ENCODE measurements around the gene PTPN23.

The PTPN23 gene

DNA sequence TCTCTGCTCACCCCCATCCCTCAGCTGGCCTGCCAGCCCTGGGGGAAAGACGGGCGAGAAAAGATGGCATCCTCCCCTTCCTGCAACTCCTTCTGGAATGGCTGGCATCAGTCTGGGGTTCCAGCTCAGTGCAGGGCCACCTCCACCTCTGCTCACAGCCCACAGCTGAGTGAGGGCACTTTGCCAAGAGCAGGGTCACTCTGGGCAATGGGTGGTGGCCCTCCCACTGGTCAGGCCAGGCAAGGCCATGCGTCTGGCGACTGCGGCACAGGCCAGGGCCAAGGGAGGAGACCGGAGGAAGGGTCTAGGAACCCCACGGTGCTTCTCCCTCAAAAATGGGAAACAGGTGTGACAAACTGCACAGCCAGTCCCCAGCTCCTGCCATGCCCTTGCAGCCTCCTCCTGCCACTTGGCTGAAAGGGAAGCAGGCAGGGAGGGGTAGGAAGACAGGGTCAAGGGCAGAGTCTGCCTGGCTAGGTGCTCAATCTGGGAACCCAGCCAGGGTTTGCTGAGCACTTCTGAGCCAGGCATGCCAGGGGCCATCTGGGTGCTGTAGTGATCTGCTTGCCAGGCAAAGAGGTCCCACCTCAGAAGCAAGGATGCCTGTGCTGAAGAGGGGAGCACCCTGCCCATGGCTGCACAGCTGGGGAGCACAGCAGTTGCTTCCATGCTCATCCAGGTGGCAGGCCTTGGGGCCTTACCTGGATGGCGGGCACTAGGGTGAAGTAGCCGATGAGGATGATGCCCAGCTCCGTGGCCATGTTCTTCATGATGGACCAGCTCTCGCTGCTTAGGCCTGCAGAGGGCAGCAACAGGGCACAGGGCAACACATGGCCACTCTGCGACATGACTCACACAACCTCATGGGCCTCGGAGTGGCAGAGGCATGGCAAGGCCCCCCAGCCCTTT lies 41.2 kb downstream of the PTPN23 start:
- peak; percentile 35 for DNase-seq

DNA sequence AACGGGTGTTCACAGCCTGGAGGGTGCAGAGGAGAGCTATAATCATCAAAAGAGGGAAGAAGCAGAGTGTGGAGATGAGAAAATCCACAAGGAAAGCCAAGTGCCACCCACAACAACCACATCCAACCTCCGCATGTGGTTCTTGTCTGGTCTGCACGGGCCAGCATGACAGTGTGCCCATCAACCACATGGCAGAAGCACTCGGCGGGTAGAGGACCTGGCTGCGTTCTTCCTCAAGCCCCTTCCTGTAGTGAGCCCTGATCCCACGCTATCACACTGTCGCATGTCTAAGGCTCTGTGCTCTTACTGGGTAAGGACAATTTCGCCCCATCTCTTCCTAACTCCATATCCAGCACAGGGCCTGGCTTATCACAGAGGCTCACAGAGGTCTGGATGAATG lies 41.9 kb downstream of the PTPN23 start:
- DNase-seq = no peak

DNA sequence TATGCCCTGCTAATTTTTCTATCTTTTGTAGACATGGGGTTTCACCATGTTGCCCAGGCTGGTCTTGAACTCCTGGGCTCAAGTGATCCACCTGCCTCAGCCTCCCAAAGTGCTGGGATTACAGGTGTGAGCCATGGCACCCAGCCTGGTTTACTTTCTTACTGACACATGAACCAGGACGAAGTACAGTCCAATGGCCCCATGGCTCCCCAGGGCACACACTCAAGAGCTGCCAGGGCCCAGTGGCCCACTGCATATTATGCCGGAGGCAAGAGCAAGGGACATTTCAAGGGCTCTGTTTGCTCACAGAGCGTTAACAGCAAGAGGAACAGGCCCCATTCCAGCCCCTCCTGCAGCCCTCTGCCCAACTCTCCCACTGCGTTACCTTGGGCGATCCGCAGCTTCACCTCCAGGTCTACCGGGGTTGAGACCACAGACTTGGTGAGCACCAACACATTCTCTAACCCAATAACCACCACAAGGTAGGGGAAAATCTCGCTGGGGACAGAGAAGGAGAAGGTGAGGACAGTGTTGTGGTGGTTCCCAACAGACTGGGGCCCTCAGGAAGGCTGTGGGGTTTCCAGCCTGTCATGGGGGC lies 42.8 kb downstream of the PTPN23 start:
- no peak for DNase-seq

DNA sequence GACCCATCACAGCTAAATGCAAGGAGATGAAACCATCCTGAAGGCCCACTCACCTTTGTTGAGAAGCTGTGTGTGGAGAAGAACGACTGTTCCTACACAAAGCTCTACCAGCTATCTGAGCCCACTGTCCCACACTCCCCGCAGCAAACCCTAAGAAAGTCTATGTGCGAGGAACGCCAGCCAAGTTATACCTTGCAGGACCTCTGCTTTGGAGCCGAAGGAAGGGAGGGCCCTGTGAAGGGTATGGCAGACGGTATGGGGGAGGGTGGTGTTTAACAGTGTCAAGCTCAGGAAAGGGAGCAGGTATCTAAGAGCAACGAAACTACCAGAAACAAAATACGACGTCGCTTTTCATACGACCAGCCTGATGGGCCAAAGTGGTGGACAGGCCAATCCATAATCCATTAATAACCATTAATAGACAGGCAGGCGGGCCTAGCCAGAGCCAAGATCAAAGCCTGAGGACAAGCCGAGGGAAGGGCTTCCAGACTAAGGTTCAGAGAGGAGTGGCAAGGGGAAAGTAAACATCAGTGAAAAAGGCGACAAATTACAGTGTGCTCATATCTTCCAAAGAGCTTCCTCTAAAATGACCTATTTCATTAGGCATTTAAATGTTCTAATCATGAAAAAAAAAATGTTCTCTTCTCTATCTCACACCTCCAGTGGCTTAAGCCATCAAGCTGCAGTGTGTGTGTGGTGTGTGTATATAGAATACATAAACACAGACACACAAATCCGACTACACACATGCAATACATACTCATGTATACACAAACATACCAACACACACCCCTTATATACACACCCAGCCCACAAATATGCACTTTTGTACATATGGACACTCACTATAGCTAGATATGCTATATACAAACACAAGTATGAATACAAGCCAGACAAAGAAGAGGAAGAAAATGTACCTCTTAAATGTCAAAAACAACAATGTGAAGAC lies 43.9 kb downstream of the PTPN23 start:
- no peak for DNase-seq

DNA sequence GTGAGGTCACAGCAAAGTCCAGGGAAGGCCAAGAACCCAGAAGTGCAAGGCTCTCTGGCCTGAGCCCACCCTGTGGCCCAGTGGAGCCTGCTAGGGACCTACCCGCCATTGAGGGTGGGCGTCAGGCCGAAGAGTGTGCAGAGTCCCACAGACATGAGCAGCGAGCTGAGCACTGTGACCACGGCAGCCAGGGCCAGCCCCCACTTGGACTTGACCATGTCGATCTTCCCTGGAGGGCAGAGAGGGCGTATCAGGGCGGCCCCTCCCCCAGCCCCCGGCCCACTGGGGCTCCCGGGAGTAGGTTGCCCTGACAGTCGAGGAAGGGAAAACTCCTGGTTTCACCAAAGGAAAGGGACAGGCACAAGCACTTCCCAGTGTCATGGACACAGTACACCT lies 44.6 kb downstream of the PTPN23 start:
- DNase-seq = no peak

DNA sequence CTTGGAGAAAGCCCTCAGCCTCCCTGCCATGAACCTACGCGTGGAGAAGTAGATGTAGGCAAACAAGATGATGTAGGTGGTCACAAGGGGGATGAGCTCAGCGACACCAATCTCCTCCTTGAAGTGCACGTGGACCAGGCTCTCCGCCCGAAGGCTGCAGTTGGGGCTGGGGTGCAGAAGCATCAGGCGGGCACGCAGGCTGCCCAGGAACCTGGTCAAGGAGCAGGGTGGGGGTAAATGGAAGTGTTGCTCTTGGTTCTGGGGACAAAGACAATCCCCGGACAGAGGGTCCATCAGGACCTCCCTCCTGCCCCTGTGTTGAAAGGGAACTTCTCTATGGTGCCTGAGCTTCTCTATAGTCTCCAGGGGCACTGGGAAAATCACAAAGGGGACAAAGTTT lies 45.1 kb downstream of the PTPN23 start:
- DNase-seq = no peak

DNA sequence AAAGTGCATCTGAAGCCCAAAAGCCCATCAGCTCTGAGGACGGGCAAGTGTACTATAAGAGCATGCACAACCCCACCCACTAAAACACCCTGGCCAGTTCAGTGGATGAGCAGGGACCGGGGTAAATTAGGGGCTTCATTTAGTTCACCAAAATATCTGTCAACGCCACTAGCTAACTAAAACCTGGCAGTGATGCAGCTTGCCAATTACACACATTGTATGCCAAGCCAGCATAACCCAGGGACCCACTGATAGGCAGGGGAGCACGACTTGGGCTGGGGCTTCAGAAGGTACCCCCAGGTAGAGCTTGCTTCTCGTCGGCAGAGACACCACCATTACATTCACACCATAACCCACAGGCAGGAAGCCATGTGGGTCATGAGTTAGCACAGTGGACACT lies 47.0 kb downstream of the PTPN23 start:
- DNase-seq = no peak

DNA sequence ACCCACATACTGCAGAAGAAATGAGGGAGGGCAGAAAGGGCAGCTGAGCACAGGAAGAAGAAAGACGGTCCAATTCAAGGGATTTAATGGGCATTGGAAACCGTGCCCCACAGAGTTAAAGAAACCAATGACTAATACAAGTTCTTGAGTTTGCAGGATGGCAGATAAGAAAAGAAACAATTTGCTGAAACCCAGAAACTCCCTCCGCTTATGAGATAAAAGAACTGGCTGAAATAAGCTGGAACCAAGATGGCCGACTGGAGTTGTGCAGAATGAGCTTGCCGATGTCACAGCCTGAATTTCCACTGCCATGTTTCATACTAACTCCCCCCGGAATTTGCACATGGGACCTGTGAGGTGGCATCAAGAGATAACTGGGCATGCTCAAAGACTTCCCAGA lies 47.8 kb downstream of the PTPN23 start:
- DNase-seq = no peak

DNA sequence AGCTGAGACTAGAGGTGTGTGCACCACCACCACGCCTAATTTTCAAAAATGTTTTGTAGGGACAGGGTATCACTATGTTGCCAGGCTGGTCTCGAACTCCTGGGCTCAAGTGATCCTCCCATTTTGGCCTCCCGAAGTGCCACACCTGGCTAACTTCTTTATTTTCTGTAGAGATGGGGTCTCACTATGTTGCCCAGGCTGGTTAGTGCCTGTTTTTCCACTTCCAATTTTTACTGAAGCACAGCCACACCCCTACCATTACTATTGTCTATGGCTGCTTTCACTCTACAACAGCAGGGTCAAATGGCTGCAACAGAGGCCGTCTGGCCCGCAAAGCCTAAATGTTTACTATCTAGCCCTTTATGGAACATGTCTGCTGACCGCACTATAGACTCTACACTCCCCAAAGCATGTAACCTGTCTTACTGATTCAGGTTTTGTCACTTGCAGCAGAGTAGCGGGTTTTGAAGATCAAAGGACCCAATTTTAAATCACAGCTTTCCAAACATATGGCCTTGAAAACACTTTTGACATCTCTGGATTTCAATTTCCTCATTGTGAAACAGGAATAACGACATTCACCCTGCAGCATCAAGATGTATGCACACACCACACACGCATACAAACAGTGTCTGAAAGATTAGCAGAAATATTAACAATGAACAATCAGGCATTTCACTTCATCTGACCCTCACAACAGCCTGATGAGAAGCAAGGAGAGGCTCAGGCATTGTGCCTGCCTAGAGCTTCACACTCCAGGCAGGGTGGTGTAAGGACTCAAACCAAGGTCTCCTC lies 48.9 kb downstream of the PTPN23 start:
- no peak for DNase-seq

DNA sequence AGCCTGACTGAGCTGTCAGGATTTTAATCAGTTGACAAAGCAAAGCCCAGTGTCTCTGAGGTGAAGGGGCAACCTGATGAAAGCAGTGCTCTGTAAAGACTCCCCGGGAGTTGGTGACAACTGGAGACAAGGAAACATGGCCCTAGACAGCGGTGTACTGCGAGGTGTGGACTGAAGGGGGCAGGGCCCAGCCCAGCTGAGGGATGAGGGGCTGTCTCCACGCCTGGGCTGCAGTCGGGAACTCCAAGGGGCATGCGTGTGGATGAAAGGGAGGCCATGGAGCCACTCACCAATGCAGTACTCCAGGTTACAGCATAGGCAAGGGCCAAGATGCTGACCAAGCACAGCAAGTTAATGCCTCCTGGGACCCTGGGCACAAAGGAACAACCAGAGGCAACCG lies 49.8 kb downstream of the PTPN23 start:
- DNase-seq = no peak

DNA sequence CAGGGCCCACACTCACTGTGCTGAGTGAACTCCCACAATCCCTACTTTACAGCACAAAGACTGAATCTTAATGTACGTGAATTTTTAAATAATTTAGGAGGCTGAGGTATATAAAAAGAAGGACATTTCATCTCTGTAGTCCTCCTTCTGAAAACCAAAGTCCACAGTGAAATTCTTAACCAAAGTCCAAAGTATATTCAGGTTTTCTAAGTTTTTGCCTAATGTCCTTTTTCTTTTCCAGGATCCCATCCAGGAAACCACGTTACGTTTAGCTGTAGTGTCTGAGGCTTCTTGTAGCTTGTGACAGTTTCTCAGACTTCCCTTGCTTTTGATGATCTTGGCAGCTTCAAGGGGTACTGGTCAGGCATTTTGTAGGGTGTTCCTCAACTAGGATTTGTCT lies 50.4 kb downstream of the PTPN23 start:
- no peak for DNase-seq

DNA sequence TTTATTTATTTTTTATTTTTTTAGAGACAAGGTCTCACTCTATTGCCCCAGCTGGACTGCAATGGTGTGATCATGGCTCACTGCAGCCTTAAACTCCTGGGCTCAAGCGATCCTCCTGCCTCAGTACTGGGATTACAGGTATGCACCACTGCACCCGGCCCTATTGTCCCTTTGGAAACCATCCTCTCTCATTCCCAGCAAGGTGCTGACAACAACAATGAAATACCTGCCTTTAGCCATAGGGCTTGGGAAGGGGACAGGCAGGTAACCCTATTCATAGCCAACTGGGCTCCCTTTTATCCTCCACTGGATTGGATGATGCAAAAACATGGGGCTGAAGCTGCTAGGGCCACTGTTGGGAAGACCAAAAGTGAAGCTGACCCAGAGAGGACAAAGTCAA lies 51.9 kb downstream of the PTPN23 start:
- DNase-seq = no peak

DNA sequence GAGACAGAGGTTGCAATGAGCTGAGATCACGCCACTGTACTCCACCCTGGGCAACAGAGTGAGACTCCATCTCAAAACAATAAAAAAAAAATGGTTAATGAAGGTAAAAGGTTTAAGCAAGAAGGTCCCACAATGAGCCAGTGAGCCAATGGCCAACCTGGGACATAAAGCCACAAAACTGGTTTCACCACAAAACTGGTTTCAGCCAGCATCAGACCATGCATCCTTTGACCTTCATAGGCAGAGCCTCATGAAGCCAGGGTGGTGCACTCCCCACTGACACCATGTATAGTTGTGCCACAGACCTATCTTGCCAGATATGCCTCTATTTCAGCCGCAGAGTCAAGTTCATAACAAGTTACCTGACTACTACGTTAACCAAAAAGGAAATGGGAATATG lies 53.0 kb downstream of the PTPN23 start:
- no peak for DNase-seq

DNA sequence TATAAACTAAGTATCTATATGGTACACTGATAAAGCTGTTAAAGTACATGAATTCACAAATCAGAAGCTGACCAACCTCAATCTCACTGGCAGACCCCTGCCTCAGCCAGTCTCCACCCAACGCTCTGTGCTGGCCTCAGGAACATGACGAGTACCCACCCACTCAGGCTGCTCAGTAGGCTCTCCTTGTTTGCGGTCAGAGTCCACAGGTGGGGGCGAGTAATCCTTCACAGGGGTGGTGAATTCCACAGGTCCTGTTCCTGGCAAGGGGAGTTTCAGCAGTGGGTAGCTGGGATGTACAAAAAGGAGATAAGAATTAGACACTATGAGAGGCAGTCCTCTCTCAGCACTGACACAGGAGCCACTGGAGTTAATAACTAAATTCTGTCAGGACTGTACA lies 54.0 kb downstream of the PTPN23 start:
- DNase-seq = no peak

DNA sequence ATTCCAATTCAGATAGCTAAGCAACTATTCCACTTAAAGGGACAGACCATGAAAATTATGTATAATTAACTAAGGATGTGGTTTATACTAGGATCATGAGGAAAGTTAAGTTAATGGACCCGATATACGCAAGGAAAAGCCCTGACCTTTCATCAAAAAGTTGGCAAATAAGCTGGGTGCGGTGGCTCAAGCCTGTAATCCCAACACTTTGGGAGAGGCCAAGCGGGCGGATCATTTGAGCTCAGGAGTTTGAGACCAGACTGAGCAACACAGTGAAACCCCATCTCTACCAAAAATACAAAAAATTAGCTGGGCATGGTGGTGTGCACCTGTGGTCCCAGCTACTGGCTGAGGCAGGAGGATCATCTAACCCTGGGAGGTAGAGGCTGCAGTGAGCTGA lies 55.4 kb downstream of the PTPN23 start:
- DNase-seq = no peak

DNA sequence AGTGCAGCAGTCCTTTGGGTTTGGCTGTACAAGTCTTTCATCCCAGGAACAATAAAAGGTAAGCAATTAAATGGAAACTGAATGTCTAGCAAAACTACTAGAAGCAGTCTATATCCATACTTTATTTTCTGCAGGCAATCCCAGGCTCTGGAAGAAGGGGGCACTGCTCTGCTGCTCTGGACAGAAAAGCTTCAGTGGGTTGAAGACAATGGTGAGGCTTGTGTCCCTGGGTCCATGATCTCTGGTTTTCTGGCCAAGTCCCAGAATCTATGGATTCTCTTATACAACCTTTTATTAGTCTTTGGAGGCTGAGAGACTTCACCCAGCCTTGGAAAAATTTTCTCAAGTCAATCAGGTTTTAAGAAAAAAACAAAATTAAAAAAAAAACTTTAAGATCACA lies 59.3 kb downstream of the PTPN23 start:
- no peak for DNase-seq

DNA sequence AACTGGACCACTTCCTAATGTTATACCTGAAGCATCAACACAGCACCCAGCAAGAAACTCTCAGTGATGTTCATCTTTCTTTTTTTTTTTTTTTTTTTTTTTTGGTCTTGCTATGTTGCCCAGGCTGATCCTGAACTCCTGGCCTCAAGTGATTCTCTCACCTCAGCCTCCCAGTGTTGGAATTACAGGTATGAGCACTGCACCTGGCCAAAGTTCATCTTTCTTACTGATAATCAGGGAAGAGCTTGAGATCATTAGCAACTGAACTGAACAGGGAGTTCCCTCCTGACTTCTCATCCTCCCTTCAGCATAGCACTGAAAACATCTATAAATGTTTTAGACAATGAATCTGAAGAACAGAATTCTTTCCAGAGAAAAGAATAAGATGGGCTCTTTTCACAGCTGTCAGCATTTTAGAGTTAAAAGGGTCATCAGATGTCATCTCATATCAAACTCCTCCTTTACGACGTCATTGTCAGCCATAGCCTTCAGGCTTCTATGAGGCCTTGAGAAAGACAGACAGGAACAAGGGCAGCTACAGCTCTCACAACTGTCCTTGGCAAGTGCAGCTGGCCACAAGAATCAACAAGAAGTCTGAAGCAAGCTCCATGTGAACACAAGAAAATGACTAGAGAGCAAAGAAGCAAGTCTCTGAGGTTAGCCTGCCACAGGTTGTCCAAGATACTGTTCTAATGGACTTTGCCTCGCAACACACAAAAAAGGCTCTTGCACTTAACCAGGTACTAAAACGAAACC lies 61.2 kb downstream of the PTPN23 start:
- DNase-seq = no peak

DNA sequence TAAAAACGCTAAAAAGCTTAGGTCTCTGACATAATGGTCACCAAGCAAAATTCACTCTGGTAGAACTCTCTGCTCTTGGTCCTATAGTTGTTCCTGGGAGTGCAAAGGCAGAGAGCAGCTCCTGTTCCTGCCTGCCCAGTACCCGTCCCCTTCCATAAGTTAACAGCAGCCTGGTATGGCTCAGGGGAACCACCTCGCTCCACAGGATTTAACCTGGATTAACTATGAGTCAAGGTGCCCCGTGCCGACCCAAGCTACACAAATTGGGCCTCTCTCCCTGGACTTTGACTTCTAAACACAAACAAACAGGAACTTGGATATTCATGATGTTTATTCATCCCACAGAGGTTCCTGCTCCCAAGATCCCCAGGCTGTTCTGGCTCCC lies 62.8 kb downstream of the PTPN23 start:
- no peak for DNase-seq

DNA sequence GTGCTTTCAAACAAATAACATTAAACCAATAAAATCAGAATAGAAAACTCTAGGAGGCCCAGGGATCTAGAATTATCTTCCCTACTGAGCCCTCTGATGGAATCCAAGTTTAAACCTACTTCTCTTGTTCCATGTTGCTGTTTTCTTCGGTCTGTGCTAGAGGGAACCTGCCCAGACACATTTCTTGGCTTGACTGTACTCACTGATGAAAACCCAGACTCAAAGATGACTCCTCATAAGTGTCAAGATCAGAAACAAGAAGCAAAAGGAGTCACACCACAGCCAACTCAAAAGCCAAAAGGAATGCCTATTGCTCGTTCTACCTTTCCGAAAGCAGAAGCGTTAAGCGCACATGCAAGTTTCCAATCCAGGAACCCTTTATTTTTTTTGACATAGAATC lies 63.3 kb downstream of the PTPN23 start:
- no peak for DNase-seq

DNA sequence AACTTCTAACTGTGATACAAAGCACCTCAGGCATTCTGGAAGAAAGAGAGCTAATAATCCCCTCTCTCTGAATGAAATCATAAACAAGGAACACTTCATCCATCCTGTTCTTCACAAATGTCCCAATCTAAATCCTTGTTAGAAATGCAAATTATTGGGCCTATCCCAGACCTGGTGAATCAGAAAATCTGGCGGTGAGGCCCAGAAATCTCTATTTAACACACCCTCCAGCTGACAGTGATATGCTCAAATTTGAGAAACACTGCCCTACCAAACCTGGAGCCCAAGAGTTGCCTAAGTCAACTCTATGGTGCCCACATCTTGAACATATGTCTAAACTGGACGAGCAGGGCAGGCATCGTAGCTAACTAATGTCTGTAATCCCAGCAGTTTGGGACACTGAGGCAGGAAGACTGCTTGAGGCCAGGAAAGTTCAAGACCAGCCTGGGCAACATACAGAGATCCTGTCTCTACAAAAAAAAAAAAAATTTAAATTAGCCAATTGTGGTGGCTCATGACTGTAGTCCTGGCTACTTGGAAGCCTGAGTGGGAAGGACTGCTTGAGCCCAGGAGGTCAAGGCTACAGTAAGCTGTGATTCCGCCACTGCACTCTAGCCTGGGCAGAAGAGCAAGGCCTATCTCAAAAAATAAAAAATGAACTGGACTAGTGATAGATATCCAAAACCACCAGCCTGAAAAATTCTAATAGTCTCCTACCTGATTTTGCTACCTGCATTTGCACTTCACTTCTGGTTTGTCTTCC lies 71.8 kb downstream of the PTPN23 start:
- no peak for DNase-seq

DNA sequence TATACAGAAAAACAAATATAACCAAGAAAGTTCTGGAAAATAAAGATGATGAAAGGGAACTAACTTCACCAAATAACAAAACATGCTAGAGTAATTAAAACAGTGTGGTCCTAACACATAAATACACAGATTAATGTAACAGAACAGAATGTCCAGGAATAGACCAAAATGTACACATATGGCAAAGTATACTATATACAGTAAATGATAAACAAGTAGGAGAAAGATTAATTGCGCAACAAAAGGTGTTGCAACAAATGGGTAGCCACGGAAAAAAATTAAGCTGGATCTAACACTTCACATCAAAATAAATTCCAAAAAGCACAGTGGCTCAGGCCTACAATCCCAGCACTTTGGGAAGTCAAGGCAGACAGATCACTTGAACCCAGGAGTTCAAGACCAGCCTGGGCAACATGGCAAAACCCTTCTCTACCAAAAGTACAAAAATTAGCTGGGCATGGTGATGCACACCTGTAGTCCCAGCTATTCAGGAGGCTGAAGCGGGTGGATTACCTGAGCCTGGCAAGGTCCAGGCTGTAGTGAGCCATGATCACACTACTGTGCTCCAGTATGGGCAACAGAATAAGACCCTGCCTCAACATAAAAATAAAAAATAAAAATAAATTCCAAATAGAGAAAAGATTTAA lies 75.1 kb downstream of the PTPN23 start:
- DNase-seq = no peak
